K562 (cell line): Measurements from ENCODE around the gene ESCO1. TPM values are rescaled to one million over a fixed set of nuclear protein-coding genes. Genes with fewer than 3 reads are reported as not detected.

ENCODE experiments used
- ARHGAP35 ChIP-seq: fragments of 450-650 bp; IDR thresholded peaks from 2 replicates; pipeline ENCODE4 v1.6.1; 2018; ENCODE audit not compliant: partially characterized antibody
- BRD4 ChIP-seq: fragments of 200-600 bp; sonication (generic); IDR thresholded peaks from 2 replicates; pipeline ENCODE4 v1.6.1; 2017; ENCODE audit warnings: inconsistent platforms
- DEAF1 ChIP-seq: fragments of 450-650 bp; formaldehyde crosslinking; IDR thresholded peaks from 2 replicates; pipeline ENCODE4 v1.4.0; 2020; ENCODE audit warnings: mild to moderate bottlenecking, moderate library complexity
- EZH2 ChIP-seq: IDR thresholded peaks from 2 replicates; pipeline ENCODE4 v1.6.1; 2012; ENCODE audit warnings: low read depth, mild to moderate bottlenecking, inconsistent platforms, low read length, borderline replicate concordance
- GTF2F1 ChIP-seq: IDR thresholded peaks from 2 replicates; pipeline ENCODE4 v1.6.1; 2011; ENCODE audit warnings: low read depth, low read length, improper control_type of control experiment
- KLF16 ChIP-seq: IDR thresholded peaks from 2 replicates; pipeline ENCODE4 v1.6.1; 2016; ENCODE audit warnings: antibody characterized with exemption
- POLR2AphosphoS5 ChIP-seq: IDR thresholded peaks from 2 replicates; pipeline ENCODE4 v1.6.1; 2011; ENCODE audit warnings: mild to moderate bottlenecking, low read depth, low read length, moderate library complexity; ENCODE audit not compliant: control insufficient read depth, insufficient read depth
- RB1 ChIP-seq: fragments of 450-650 bp; IDR thresholded peaks from 2 replicates; pipeline ENCODE4 v1.6.1; 2017; ENCODE audit warnings: low read depth, mild to moderate bottlenecking
- SAP30 ChIP-seq: fragments of 200-600 bp; sonication (generic); IDR thresholded peaks from 2 replicates; pipeline ENCODE4 v1.6.1; 2012; ENCODE audit warnings: borderline replicate concordance, low read depth, mild to moderate bottlenecking, moderate library complexity, low read length, control low read depth, inconsistent platforms; ENCODE audit not compliant: insufficient read depth, poor library complexity, severe bottlenecking
- ZBTB7A ChIP-seq: IDR thresholded peaks from 2 replicates; pipeline ENCODE4 v1.6.1; 2011; ENCODE audit warnings: low read depth, mild to moderate bottlenecking, low read length, moderate library complexity, borderline replicate concordance; ENCODE audit not compliant: control insufficient read depth
- ZC3H4 ChIP-seq: sonication (generic); formaldehyde crosslinking; IDR thresholded peaks from 2 replicates; pipeline ENCODE4 v1.9.0; 2021; ENCODE audit warnings: missing genetic modification reagents, borderline replicate concordance
- ZNF449 ChIP-seq: fragments of 250-450 bp; sonication (Bioruptor Pico); IDR thresholded peaks from 2 replicates; pipeline ENCODE4 v1.8.0; 2022; ENCODE audit warnings: moderate library complexity, mild to moderate bottlenecking, inconsistent platforms
- ZNF76 ChIP-seq: fragments of 250-450 bp; sonication (Bioruptor Pico); IDR thresholded peaks from 2 replicates; pipeline ENCODE4 v1.4.0; 2020; ENCODE audit warnings: mild to moderate bottlenecking, moderate library complexity, borderline replicate concordance
- polyA plus RNA-seq, 8 experiments: library from polyadenylated mRNA; depleted of rRNA in 4 of 8; stranded (reverse) in 5 of 8; unstranded in 3 of 8; fragments of >200 nt; fragmentation: Nextera tagmentation in 2 of 8; fragmentation: Illumina TruSeq in 1 of 8; extraction: Ambion mirVana in 2 of 8; extraction: Trizol in 1 of 8; gene quantifications; 2 replicates each; pipeline versions ENCODE4 v1.2.1 to v1.2.3, GENCODE V29; 2011 to 2014; ENCODE audit warnings: inconsistent platforms in 1 of 8, missing spikeins in 1 of 8
- total RNA-seq, 7 experiments: library from RNA; depleted of rRNA in 6 of 7; stranded (reverse); fragments of >200 nt in 6 of 7; fragmentation: Illumina TruSeq in 2 of 7; extraction: Trizol in 2 of 7; gene quantifications; 2 replicates each; pipeline versions ENCODE4 v1.2.1 to v1.2.3, GENCODE V29; 2011 to 2021; ENCODE audit warnings: low replicate concordance in 1 of 7
- TF ChIP-seq, protein P1 (sequence below), 3 experiments: IDR thresholded peaks in 2 of 3; conservative IDR thresholded peaks in 1 of 3; 2 replicates each; pipeline ENCODE4 v1.5.1; 2011 to 2012; ENCODE audit warnings: low read length in 3 of 3, mild to moderate bottlenecking in 3 of 3, control low read depth in 2 of 3, improper control_type of control experiment in 1 of 3, inconsistent platforms in 1 of 3, low read depth in 1 of 3, mixed read lengths in 1 of 3, moderate library complexity in 1 of 3; ENCODE audit not compliant: insufficient read depth in 2 of 3
- TF ChIP-seq, protein P2 (sequence below): fragments of 250-450 bp; sonication (Bioruptor Pico); IDR thresholded peaks from 2 replicates; pipeline ENCODE4 v1.4.0; 2020; ENCODE audit warnings: mild to moderate bottlenecking, moderate library complexity

The ESCO1 gene
- total and polyA plus RNA-seq, 9 of the 15 experiments (the other 6 are each of a cell fraction or from before 2014, with no cell fraction given), result 15.0 to 31.3 (median 19.6) TPM

- TF ChIP-seq RB1 (peak; percentile 32; the same call in 1 of the 2 replicates), ARHGAP35 (no peak), KLF16 (no peak), ZNF449 (CRISPR knock-in tag) (no peak), GTF2F1 (0 out of 2 replicates have a peak, but pooled peaks have one; percentile 10), EZH2 (no peak), ZC3H4 (peak; percentile 97; the same call in 1 of the 2 replicates), ZNF76 (CRISPR knock-in tag) (0 out of 2 replicates have a peak, but pooled peaks have one; percentile 8), BRD4 (peak; percentile 69; the same call in 1 of the 2 replicates), ZBTB7A (peak; percentile 73), DEAF1 (no peak), SAP30 (peak; percentile 33), POLR2AphosphoS5 (0 out of 2 replicates have a peak, but pooled peaks have one; percentile 3)
- TF ChIP-seq, protein P1, sequence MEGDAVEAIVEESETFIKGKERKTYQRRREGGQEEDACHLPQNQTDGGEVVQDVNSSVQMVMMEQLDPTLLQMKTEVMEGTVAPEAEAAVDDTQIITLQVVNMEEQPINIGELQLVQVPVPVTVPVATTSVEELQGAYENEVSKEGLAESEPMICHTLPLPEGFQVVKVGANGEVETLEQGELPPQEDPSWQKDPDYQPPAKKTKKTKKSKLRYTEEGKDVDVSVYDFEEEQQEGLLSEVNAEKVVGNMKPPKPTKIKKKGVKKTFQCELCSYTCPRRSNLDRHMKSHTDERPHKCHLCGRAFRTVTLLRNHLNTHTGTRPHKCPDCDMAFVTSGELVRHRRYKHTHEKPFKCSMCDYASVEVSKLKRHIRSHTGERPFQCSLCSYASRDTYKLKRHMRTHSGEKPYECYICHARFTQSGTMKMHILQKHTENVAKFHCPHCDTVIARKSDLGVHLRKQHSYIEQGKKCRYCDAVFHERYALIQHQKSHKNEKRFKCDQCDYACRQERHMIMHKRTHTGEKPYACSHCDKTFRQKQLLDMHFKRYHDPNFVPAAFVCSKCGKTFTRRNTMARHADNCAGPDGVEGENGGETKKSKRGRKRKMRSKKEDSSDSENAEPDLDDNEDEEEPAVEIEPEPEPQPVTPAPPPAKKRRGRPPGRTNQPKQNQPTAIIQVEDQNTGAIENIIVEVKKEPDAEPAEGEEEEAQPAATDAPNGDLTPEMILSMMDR (IDR thresholded peaks at IDR 0.05 in 2 of 3, conservative IDR thresholded peaks at IDR 0.05 in 1 of 3; ENCODE audit: insufficient read depth in 2 of 3, low read depth in 1 of 3, low read length in 3 of 3), result peak in 1 of 3 experiments; percentile 37; a peak in 2 of 6 replicates
- TF ChIP-seq, protein P2, sequence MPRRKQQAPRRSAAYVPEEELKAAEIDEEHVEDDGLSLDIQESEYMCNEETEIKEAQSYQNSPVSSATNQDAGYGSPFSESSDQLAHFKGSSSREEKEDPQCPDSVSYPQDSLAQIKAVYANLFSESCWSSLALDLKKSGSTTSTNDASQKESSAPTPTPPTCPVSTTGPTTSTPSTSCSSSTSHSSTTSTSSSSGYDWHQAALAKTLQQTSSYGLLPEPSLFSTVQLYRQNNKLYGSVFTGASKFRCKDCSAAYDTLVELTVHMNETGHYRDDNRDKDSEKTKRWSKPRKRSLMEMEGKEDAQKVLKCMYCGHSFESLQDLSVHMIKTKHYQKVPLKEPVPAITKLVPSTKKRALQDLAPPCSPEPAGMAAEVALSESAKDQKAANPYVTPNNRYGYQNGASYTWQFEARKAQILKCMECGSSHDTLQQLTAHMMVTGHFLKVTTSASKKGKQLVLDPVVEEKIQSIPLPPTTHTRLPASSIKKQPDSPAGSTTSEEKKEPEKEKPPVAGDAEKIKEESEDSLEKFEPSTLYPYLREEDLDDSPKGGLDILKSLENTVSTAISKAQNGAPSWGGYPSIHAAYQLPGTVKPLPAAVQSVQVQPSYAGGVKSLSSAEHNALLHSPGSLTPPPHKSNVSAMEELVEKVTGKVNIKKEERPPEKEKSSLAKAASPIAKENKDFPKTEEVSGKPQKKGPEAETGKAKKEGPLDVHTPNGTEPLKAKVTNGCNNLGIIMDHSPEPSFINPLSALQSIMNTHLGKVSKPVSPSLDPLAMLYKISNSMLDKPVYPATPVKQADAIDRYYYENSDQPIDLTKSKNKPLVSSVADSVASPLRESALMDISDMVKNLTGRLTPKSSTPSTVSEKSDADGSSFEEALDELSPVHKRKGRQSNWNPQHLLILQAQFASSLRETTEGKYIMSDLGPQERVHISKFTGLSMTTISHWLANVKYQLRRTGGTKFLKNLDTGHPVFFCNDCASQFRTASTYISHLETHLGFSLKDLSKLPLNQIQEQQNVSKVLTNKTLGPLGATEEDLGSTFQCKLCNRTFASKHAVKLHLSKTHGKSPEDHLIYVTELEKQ (CRISPR knock-in tag), result no peak
Observed at GRCh38 chr18:21599585-21600525, 649 bp downstream of the ESCO1 start (continued).
